GM03348 (cell line): Measurements from ENCODE around the gene PF4V1.
"Not testable (repeated sequence)": the region's sequence is repeated elsewhere in the genome, so short reads cannot be mapped to it uniquely, and the experiment has no call there.

Experiments used
- DNase-seq: peaks from one replicate; pipeline ENCODE4 v3.0.0; 2012; ENCODE audit warnings: low spot score

The PF4V1 gene

GRCh38 chr4:73870768-73871167, 17.7 kb downstream of the PF4V1 start:
- DNase-seq, result no peak

GRCh38 chr4:73871511-73872310, 18.6 kb downstream of the PF4V1 start:
- DNase-seq, result no peak

GRCh38 chr4:73872316-73873108, 19.4 kb downstream of the PF4V1 start:
- DNase-seq, result no peak

GRCh38 chr4:73874386-73874785, 21.3 kb downstream of the PF4V1 start:
- DNase-seq, result no peak

- no peak for DNase-seq
Measured at GRCh38 chr4:73875401-73875800, 22.3 kb downstream of the PF4V1 start.

GRCh38 chr4:73883306-73883705, 30.2 kb downstream of the PF4V1 start:
- peak; percentile 57 for DNase-seq

- DNase-seq, result no peak
Measured at GRCh38 chr4:73885574-73886267, 32.6 kb downstream of the PF4V1 start.

- no peak for DNase-seq
Measured at GRCh38 chr4:73891326-73891725, 38.2 kb downstream of the PF4V1 start.

GRCh38 chr4:73891739-73892405, 38.8 kb downstream of the PF4V1 start:
- DNase-seq, result peak; percentile 51

GRCh38 chr4:73892966-73893365, 39.9 kb downstream of the PF4V1 start:
- DNase-seq, result no peak

- DNase-seq, result no peak
Measured at GRCh38 chr4:73894001-73894400, 40.9 kb downstream of the PF4V1 start.

- DNase-seq, result no peak
Measured at GRCh38 chr4:73895201-73896175, 42.4 kb downstream of the PF4V1 start.

GRCh38 chr4:73896416-73896815, 43.3 kb downstream of the PF4V1 start:
- DNase-seq, result no peak

GRCh38 chr4:73897380-73898136, 44.5 kb downstream of the PF4V1 start:
- DNase-seq, result peak; percentile 66

- DNase-seq, result not testable (repeated sequence)
Measured at GRCh38 chr4:73899338-73899737, 46.2 kb downstream of the PF4V1 start.

- DNase-seq, result no peak
Measured at GRCh38 chr4:73901031-73901430, 47.9 kb downstream of the PF4V1 start.

- no peak for DNase-seq
Measured at GRCh38 chr4:73902038-73902637, 49.0 kb downstream of the PF4V1 start.

- no peak for DNase-seq
Measured at GRCh38 chr4:73902817-73903547, 49.9 kb downstream of the PF4V1 start.
